Measurements from ENCODE around the gene PTPN4. TPM values are rescaled to one million over a fixed set of nuclear protein-coding genes. Genes with fewer than 3 reads are reported as not detected.

The PTPN4 gene
- total and polyA plus RNA-seq, 3 donors from 2014 or later: 19.7 to 80.5 (median 58.5) TPM

- Histone ChIP-seq H3K36me3 (ENCODE audit: low read depth, missing control alignments) (no peaks in the 10 kb centered on the region), H3K4me1 (peaks cover 6% of the 10 kb centered on the region), H3K4me3 (peak overlapping the region; percentile 77 to 97), H3K9me3 (no peaks in the 10 kb centered on the region), H3K27ac (peak overlapping the region; percentile 82 to 90), H3K27me3 (no peaks in the 10 kb centered on the region)
- peak; percentile 61 for DNase-seq
- TF ChIP-seq, protein P1, sequence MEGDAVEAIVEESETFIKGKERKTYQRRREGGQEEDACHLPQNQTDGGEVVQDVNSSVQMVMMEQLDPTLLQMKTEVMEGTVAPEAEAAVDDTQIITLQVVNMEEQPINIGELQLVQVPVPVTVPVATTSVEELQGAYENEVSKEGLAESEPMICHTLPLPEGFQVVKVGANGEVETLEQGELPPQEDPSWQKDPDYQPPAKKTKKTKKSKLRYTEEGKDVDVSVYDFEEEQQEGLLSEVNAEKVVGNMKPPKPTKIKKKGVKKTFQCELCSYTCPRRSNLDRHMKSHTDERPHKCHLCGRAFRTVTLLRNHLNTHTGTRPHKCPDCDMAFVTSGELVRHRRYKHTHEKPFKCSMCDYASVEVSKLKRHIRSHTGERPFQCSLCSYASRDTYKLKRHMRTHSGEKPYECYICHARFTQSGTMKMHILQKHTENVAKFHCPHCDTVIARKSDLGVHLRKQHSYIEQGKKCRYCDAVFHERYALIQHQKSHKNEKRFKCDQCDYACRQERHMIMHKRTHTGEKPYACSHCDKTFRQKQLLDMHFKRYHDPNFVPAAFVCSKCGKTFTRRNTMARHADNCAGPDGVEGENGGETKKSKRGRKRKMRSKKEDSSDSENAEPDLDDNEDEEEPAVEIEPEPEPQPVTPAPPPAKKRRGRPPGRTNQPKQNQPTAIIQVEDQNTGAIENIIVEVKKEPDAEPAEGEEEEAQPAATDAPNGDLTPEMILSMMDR (IDR thresholded peaks at IDR 0.05): no peak
- TF ChIP-seq POLR2A (IDR thresholded peaks at IDR 0.05): no peak
- WGBS, 2 donors: 16 to 17% methylated on average over 17 of the region's 17 CpGs
- intact Hi-C loops (cut with DNase I; ENCODE audit: low total_unique reads): no loop called here
Measured at GRCh38 chr2:120013597-120014223, 254.0 kb downstream of the PTPN4 start.

DNA sequence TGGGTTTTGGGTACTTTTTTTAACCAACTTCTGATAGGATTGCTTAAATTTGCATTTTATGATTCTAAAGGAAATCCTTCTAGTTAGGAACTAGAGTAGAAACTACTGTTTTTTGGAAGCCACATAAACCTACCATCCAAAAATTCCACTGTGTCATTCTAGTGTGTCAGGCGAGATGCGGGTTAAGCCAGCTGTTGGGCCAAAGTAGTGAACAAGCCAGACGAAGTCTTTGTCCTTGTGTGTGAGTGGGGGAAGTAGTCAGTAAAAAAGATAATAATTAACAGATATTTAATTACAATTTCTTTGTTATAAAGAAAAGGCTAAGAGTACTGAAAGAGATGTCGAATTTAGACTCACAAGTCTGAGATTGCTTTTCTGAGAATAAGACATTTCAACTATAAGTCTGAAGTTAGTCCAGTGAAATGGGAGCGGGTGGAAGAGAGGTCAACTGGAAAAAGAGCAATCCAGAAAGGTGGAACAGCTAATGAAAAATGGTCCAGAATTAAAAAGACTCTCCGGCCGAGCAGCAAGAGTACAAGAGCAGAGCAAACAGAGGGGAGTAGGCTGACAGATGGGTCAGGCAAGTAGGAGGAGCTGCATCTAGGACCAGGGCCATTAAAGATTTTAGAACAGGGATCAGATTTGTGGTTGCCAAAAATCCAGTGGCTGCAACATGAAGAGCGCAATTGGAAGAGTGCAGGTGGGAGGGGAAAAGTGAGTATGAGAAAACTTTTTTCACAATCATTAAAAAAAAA lies 254.7 kb downstream of the PTPN4 start:
- no peak for DNase-seq
- 41 to 48% methylated on average over 8 of the region's 8 CpGs for WGBS, 2 donors
- intact Hi-C loops (cut with DNase I; ENCODE audit: low total_unique reads): no loop called here

GRCh38 chr2:120016800-120017199 lies 257.1 kb downstream of the PTPN4 start:
- Histone ChIP-seq H3K4me3 (no peak overlapping the region), H3K36me3 (ENCODE audit: low read depth, missing control alignments) (no peaks in the 10 kb centered on the region), H3K27me3 (no peaks in the 10 kb centered on the region), H3K27ac (no peak overlapping the region), H3K4me1 (peaks cover 6% of the 10 kb centered on the region), H3K9me3 (no peaks in the 10 kb centered on the region)
- intact Hi-C loops (cut with DNase I; ENCODE audit: low total_unique reads): no loop called here
- WGBS, 2 donors: 89 to 90% methylated on average over 3 of the region's 3 CpGs
- TF ChIP-seq, protein P1 (IDR thresholded peaks at IDR 0.05): no peak
- TF ChIP-seq POLR2A (IDR thresholded peaks at IDR 0.05): no peak
- no peak for DNase-seq

More for the DNA sequence above, 254.7 kb downstream of the PTPN4 start:
- H3K9me3 ChIP-seq: no peaks in the 10 kb centered on the region
- no peak overlapping the region for H3K27ac ChIP-seq
- H3K4me3 ChIP-seq: peak overlapping the region in 1 of 2 donors; percentile 97
- peaks cover 6% of the 10 kb centered on the region for H3K4me1 ChIP-seq
- no peaks in the 10 kb centered on the region for H3K27me3 ChIP-seq
- H3K36me3 ChIP-seq (ENCODE audit: low read depth, missing control alignments): no peaks in the 10 kb centered on the region
- TF ChIP-seq, protein P1 (IDR thresholded peaks at IDR 0.05): no peak
- no peak for TF ChIP-seq POLR2A (IDR thresholded peaks at IDR 0.05)

- WGBS, 2 donors: 88 to 93% methylated on average over 2 of the region's 2 CpGs
- DNase-seq: no peak
- intact Hi-C loops (cut with DNase I; ENCODE audit: low total_unique reads): no loop called here
- no peak overlapping the region for H3K27ac ChIP-seq
- peaks cover 6% of the 10 kb centered on the region for H3K4me1 ChIP-seq
- H3K4me3 ChIP-seq: no peak overlapping the region
- no peaks in the 10 kb centered on the region for H3K36me3 ChIP-seq (ENCODE audit: low read depth, missing control alignments)
- no peaks in the 10 kb centered on the region for H3K9me3 ChIP-seq
- no peaks in the 10 kb centered on the region for H3K27me3 ChIP-seq
- no peak for TF ChIP-seq POLR2A (IDR thresholded peaks at IDR 0.05)
- TF ChIP-seq, protein P1 (IDR thresholded peaks at IDR 0.05): no peak
Measured at GRCh38 chr2:120017201-120017600, 257.5 kb downstream of the PTPN4 start.

All from testis (tissue), 3 donors.